HG03571 (cell line): ENCODE data around the gene KRTAP10-1.

Source experiments
- ATAC-seq: cut with Tn5 transposase; IDR thresholded peaks from one replicate; pipeline ENCODE4 v1.9.1; 2021; ENCODE audit not compliant: unreplicated experiment

The KRTAP10-1 gene

DNA sequence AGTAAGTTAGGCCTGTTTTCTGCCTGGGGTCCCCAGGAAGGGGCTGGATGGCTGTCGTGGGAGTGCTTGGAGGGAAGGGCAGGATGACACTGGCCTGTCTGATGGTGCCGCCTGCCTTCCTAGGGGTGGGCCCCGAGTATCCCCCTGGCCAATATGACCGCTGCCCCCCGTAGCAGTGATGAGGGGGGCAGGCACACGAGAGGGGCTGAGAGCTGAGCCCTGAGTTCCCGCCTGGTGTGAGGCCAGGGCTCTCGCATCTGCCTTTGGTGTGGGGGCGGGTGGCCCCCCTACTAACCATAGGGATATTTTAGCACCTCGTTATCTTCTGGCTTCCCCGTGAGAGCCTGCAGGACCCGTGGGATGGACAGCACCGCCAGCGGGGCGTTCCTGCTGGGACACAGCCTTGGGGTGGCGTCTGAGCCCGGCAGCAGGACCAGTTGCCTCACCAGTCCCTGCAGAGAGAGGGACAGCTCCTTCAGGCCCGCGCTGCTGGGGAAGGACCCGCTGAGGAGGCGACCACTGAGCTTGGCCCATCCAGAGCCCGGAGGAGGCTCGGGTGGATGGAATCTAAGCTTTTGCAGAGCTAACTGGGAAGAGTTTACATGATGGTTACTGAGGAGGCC is 10.4 kb downstream of the KRTAP10-1 start:
- no peak for ATAC-seq

DNA sequence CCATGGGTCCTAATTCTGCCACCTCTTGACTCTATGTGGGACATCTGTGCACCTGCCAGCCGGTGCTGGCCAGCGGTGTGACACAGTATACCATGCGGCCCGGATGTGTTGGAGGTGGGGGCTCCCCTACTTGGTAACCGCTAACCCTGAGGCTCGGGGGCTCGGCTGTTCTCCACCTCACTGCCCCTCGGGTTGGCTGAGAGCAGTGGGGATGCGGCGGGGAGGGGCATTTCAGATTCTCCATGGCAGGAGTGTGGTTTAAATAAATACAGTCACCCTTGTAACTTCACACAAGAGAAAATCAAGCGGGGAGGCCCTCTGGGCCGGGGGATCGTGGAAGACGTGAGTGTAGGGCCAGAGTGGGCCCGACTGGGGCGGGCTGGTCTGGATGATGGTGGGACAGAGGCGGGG is 11.0 kb downstream of the KRTAP10-1 start:
- no peak for ATAC-seq

DNA sequence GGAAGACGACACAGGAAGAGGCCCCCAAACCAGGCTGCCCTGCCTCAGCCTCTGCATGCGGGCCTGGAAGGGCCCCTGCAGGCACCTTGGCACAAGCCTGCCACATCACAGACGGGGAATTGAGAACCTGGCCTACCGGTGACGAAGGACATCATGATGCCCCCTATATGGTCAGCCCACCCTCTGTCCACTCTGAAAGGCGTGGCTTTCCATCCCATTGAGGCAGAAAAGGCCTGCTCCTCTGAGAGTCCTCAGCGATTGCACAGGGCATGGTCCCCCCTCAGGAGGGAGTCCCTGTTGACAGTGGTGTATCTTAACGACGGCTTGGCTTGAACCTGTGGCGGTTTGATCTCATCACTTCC is 11.4 kb downstream of the KRTAP10-1 start:
- no peak for ATAC-seq

DNA sequence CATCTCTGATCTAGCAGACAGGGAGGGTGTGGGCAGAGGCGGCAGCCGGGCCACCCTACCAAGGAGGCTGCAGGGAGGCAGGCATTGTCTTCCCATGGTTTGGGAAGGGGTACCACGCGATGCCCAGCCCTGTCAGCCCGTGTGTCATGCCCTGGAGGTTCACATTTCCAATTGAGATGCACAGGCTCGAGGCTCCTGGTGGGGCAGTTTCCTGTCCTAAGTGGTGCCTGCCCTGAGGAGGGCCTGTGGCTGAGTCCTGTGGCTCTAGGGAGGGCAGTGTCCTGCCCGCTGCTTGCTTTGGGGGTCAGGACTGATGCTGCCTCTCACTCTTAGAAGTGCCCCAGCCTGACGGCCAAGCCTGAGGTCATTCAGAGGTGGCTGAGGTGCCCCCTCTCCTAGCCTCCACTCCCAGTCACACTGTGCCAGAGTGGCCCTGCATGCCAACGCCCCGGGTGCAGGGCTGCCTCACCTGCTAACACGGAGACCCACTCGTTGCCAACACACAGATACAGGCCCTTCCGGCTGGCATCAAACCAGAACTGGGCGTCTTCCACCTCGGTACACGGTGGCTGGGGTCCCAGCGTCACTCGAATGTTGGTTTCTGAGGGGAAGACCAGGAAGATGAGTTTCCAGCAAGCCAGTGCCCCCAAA is 11.9 kb downstream of the KRTAP10-1 start:
- no peak for ATAC-seq

DNA sequence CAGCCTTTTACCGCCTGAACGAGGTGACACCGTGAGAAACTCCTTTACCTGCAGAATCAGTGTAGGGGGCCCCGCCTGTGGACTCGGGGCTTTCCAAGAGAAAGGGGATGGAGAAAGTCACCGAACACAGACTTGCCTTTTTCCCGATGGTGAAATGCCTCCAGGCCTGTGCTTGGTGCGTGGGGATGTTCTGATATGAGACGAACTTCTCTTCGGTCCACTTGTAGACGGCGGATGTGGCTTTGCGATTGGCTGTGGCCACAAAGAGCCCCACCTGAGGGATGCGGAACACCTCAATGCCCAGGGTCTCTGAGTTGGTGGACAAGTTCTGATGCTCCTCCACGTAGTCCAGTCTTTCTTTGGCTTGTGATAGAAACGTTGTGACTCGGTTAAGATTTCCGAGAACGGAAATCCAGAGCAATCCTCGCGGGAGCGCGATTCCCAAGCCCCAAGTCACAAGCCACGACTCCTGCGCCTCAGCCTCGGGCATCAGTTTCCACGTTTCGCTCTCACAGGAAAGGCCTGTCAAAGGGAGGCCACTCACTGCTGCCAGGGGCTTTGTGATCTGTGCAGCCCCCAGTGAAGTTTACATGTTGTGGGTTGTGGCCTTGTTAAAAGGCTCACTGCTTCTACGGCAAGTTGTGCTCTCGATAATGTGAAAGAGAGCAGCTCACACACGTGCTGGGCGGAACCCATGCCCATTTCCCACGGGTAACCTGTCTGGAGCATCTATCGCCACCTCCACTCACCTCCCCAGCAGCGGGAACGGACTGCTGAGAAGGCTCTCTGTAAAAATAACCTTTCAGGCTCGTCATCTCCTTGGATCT is 12.6 kb downstream of the KRTAP10-1 start:
- ATAC-seq = no peak

DNA sequence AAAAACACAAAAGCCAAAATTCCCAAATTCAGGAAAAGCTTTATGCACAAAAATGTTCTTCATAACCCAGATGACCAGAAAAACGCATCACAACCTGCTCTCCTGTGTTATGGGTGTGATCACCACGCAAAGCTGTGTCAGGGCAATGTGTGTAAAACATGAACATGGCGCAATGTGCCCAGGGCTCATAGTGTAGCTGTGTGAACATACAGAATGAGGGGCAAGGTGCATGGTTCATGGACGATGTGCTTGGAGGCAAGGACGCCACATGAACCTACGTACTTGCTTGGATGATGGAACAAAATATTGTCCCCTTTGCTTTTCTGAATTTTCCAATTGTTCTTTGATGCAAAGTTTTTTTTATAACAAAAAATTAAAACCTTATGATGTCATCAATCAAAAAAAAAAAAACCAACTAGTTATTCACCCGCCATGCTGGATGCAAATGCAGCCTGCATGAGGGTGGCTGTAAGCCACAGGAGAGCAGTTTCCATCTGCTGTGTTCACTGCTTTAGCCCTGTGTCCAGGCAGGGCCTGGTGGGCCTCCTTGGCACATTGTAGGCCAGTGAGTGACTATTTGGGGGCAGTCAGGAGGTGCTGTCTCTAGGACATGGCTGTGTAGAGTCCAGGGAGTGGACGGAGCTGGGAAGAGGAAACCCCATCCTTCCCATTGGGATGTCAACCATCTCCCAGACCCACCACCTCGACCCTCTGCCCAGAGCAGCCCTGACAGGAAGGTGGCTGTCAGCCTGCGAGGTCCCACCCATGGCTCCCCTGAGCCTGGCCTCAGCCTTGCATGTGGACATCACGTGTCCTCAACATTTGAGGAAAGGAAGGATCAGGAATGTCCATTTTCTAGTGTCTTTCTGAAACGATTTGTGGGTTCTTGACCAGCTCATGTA is 13.6 kb downstream of the KRTAP10-1 start:
- ATAC-seq = no peak

DNA sequence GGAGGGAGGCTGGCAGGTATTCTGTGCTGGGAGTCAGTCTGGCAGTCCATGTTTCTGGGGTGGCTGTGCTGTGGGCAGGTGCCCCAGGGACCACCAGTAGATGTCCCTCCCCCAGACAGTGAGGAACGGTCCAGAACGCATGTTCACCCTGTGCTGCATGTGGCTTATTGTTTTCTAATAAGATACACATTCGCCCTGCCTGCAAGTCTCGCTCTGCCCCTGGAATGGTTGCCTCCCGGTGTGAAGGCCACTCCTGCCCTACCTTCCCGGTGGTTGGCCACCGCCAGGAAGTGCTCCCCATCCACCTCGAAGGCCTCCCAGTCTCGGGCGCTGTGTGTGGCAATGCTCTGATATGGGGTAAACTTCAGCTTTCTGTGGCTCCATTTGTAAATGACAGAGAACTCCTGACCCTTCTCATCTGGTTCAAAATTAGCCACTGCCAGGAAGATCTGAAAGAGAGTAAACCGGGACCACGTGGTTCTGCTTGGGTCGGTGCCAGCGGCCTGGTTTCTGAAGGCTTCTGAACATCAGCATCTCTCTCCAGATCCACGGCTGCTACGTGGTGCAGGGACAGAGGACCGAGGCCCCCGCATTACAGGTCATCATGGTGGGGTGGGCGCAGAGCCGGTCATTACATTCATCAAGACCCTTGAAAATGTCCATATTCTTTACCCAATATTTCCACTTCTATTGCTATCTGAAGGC is 14.5 kb downstream of the KRTAP10-1 start:
- no peak for ATAC-seq

DNA sequence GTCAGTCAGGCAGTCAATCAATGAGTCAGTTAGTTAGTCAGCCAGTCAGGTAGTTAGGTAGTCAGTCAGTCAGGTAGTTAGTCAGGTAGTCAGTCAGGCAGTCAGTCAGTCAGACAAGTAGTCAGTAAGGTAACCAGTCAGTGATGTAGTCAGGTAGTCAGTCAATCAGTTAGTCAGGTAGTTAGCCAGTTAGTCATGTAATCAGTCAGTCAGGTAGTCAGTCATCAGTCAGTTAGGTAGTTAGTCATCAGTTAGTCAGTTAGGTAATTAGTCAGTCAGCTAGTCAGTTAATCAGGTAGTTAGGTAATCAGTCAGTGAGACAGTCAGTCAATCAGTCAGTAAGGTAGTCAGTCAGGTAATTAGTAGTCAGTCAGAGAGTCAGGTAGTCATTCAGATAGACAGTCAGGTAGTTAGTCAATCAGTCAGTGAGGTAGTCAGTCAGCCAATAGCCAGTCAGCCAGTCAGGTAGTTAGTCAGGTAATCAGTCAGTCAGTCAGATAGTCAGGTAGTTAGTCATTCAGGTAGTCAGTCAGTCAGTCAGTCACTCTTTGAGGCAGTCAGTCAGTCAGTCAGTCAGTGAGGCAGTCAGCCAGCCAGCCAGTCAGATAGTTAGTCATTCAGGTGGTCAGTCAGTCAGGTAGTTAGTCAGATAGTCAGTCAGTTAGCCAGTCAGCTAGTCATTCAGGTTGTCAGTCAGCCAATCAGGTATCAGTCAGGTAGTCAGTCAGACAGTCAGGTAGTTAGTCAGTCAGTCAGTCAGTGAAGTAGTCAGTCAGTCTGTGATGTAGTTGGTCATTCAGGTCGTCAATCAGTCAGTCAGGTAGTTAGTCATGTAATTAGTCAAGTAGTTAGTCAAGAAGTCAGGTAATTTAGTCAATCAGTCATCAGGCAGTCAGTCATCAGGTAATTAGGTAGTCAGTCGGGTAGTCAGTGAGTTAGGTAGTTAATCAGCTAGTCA is 15.3 kb downstream of the KRTAP10-1 start:
- ATAC-seq = no peak

DNA sequence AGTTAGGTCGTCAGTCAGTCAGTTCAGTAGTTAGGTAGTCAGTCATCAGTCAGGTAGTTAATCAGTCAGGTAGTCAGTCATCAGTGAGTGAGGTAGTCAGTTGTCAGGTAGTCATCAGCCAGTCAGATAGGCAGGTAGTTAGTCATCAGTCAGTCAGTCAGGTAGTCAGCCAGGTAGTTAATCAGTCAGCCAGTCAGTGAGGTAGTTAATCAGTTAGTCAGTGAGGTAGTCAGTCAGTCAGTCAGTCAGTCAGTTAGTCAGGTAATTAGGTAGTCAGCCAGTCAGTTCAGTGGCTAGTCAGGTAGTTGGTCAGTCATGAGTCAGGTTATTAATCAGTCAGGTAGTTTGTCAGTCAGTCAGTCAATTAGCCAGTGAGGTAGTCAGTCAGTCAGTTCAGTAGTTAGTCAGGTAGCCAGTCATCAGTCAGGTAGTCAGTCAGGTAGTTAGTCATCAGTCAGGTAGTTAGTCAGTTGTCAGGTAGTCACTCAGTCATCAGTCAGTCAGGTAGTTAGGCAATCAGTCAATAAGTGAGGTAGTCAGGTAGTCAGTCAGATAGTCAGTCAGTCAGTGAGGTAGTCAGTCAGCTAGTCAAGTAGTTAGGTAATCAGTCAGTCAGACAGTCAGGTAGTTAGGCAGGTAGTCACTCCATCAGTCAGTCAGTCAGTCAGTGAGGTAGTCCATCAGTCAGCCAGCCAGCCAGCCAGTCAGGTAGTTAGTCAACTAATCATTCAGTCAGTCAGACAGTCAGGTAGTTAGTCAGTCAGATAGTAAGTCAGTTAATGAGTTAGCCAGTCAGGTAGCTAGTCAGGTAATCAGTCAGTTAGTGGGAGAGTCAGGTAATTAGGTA is 16.2 kb downstream of the KRTAP10-1 start:
- ATAC-seq = no peak

DNA sequence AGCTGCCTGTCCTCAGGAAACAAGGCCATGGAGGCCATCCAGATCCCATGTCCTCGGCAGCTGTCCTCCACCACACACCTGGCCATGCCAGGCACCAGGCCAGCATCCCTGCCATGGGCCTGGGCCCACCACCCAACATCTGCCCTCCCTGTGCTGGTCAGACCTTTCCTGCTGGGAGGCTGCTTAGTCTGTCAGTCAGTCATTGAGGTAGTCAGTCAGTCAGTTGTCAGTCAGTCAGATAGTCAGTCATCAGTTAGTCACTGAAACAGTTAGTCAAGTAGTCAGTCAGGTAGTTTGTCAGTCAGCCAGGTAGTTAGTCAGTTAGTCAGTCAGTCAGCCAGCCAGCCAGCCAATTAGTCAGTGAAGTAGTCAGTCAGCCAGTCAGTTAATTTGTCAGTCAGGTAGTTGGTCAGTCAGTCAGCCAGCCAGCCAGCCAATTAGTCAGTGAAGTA is 17.2 kb downstream of the KRTAP10-1 start:
- no peak for ATAC-seq

DNA sequence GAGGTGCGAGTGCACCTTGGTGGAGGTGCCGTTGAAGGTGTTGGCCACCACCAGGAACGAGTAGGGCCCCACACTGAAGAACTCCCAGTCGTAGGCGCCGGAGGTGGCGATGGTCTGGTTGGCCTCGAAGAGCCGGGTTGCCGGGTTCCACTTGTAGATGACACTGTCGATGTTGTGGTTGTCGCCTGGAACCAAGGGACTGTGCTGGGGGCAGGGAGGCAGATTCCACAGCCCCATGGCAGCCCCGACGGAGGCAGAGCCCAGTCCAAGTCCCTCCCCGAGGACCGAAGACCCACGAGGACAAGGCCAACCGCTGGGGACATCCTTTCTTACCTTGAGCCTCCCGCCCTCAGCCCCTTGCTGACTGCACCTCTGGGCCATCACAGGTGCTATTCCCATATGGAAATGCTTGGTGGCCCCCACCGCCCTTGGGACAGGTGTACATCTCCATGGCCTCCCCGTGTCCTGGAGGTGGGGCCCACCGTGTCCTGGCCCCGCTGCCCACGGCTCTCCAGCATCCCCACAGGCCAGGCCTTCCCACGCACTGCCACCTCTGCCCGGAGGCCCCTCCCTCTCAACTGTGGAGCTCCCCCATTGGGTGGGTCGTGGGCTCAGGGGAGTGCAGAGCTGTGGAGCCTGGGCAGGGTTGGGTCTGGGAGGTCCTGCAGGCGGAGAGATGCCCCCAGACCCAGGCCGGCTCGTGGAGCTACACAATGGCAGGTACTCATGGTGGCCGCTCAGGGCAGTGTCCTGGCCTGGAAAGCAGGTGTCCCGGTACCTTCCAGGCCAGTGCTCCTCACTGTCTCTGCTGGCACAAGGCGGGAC is 17.9 kb downstream of the KRTAP10-1 start:
- ATAC-seq = no peak

DNA sequence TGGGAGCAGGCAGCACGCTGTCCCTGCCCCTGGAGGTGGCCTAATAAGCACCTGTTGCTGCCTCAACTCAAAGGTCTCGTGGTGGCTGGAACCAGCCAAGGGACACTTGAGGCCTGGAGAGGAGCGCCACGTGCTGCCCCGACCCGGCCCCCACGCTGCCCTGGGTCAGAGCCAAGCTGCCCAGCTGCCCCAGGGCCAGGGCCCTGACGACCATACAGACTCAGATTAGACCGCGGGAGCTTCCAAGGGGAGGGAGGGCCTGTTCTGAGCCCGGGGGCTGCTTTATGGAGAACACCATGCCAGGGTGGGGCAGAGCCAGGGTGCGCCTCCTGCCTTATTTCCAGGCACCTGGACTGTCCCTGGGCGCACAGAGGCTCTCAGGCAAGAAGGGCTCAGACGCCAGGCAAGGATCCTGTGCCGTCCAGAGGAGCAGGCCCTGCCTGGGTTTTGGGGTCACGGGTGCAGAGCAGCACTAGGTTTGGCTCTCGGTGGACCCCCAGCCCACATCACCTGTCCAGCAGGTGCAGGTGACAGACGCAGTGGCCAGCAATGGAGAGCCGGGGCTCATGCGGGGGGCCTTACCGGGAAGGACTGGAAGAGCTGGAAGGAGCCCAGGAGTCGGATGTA is 18.6 kb downstream of the KRTAP10-1 start:
- no peak for ATAC-seq

DNA sequence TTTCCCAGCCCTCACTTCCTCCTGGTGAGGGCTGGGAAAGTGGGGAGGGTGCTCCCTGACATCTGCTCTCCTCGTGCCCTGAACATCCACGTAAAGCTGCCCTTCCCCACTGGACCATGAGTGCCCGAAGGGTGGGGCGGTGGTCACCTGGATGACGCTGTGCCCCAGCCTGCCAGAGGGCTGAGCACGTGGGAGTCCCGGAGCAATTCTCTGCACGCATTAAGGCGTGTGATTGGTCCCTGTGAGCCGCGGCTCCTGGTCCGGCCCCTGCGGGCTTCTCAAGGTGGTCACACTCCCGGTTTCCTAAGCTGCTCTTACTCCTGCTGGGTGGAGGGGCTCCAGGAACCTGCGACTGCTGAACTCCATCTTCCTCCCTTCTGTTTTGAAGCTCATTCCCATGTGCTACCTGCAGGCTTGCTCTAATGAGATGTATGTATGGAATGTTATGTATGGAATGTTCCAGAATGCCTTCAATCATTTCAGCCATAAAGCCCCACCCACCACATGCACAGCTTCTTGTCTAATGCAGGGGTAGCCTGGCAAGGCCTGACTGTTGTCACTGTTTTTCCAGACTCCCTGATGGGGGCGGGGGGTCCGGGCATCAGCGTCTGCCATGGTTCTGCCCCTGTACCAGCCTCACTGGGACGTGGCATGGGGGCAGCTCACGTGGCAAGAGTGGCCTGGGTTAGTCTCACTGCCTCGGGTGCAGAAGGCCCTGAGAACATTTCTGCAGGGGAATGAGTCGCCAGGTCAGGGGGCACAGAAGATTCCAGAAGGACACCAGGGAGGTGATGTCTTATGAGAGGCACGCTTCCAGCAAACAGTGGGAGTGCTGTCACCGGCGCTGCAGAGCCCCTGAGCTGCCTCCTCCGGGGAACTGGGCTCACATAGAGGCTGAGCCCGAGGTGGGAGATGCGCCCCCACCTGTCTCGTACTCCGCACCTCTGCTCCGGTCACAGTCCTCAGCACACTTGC is 19.4 kb downstream of the KRTAP10-1 start:
- no peak for ATAC-seq

DNA sequence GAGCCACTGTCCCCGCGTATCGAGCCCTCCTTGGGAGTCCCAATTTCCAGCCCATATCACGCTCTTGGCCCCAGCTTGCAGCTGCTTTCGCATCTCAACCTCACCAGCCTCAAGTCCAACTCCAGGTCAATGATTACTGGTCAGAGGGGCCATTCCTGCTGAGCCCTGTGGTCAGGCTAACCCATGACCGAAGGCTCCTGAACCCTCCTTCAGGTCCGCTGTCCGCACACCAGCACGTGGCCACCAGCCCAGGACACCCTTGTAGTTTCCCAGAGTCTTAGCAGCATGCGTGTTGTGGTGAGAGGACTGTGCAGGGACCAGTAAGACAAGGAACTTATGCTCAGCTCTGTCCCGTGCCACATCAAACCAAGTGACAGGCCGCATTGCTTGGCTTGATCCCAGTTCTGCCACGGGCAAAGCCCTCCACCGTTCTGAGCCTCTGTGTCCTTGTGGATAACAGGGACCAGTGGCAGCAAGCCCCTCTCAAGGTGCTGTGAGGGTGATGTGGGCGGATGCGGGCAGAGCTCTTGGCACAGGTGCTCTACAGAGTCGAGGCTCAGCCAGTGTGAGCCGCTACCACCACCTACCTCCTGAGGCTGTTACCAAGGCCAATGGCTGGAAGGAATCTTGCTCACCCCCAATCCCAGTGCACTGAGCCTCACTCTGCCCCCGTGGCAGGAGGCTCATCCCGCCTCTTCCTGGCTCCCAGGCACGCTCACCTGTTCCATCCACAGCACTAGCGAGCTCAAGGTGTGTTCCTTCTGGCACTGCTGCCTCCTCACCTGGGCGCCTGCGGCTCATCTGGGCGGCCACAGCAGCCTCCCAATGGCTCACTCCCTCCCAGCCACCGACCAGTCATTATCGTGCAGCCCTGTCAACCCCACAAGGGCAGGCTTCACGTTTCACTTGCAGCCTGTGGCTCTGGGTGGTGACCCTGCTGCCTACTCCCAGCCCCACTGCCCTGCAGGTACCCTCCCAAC is 20.4 kb downstream of the KRTAP10-1 start:
- ATAC-seq = no peak

DNA sequence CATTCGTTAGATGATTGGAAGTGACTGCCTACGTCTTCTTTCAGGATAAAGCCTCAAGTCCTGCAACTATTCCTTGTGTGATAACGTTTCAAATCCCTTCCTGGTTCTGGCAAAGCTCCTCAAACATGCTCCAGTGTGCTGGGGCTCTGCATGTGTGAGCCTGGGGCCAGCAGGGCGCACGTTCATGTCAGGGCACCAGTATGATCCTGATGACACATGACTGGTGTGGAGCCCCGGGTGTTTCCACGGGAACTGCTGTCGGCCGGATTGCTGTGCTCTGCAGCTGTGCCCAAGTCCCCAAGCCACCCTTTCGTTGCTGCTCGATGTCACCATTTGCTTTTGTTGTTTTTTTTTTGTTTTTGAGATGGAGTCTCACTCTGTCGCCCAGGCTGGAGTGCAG is 21.3 kb downstream of the KRTAP10-1 start:
- ATAC-seq = no peak
